HepG2 (cell line): Measurements from ENCODE around the gene KRTAP5-2. TPM values are rescaled to one million over a fixed set of nuclear protein-coding genes. Genes with fewer than 3 reads are reported as not detected.

ENCODE experiments used
- EEA1 ChIP-seq: sonication (generic); formaldehyde crosslinking; IDR thresholded peaks from 2 replicates; pipeline ENCODE4 v1.5.1; 2020; ENCODE audit warnings: mild to moderate bottlenecking, missing genetic modification reagents, borderline replicate concordance
- ELK4 ChIP-seq: sonication (generic); formaldehyde crosslinking; IDR thresholded peaks from 2 replicates; pipeline ENCODE4 v1.9.0; 2021; ENCODE audit warnings: missing genetic modification reagents, borderline replicate concordance
- IKZF5 ChIP-seq: IDR thresholded peaks from 2 replicates; pipeline ENCODE4 v1.6.1; 2018; ENCODE audit warnings: missing genetic modification reagents, mild to moderate bottlenecking, missing compliant biosample characterization
- KAT2B ChIP-seq: fragments of 150-350 bp; IDR thresholded peaks from 2 replicates; pipeline ENCODE4 v1.6.1; 2014; ENCODE audit warnings: low read depth, low read length, borderline replicate concordance
- KDM6A ChIP-seq: IDR thresholded peaks from 2 replicates; pipeline ENCODE4 v1.6.1; 2016; ENCODE audit warnings: low read depth
- MTF2 ChIP-seq: sonication (generic); formaldehyde crosslinking; IDR thresholded peaks from 2 replicates; pipeline ENCODE4 v1.5.0; 2020; ENCODE audit warnings: missing genetic modification reagents, borderline replicate concordance
- NCOA5 ChIP-seq: sonication (generic); formaldehyde crosslinking; IDR thresholded peaks from 2 replicates; pipeline ENCODE4 v1.4.0; 2020; ENCODE audit warnings: missing genetic modification reagents
- NRL ChIP-seq: sonication (generic); formaldehyde crosslinking; IDR thresholded peaks from 2 replicates; pipeline ENCODE4 v1.5.0; 2020; ENCODE audit warnings: missing genetic modification reagents, mild to moderate bottlenecking, moderate library complexity, borderline replicate concordance
- PITX1 ChIP-seq: sonication (generic); formaldehyde crosslinking; IDR thresholded peaks from 2 replicates; pipeline ENCODE4 v1.5.1; 2020; ENCODE audit warnings: mild to moderate bottlenecking, missing genetic modification reagents
- PRDM10 ChIP-seq: sonication (generic); formaldehyde crosslinking; IDR thresholded peaks from 2 replicates; pipeline ENCODE4 v1.4.0; 2020; ENCODE audit warnings: low read depth, missing genetic modification reagents
- RXRA ChIP-seq: sonication (generic); formaldehyde crosslinking; IDR thresholded peaks from 2 replicates; pipeline ENCODE4 v1.5.1; 2020; ENCODE audit warnings: missing genetic modification reagents
- SALL1 ChIP-seq: sonication (generic); formaldehyde crosslinking; IDR thresholded peaks from 2 replicates; pipeline ENCODE4 v1.8.0; 2022; ENCODE audit warnings: mild to moderate bottlenecking, missing genetic modification reagents
- SCMH1 ChIP-seq: sonication (generic); formaldehyde crosslinking; IDR thresholded peaks from 2 replicates; pipeline ENCODE4 v1.9.0; 2021; ENCODE audit warnings: missing genetic modification reagents, mild to moderate bottlenecking, borderline replicate concordance
- SKIL ChIP-seq: sonication (generic); formaldehyde crosslinking; IDR thresholded peaks from 2 replicates; pipeline ENCODE4 v1.8.0; 2022; ENCODE audit warnings: missing genetic modification reagents, mild to moderate bottlenecking, moderate library complexity, borderline replicate concordance
- ZFP90 ChIP-seq: sonication (generic); formaldehyde crosslinking; IDR thresholded peaks from 2 replicates; pipeline ENCODE4 v1.8.0; 2022; ENCODE audit warnings: missing genetic modification reagents, mild to moderate bottlenecking, inconsistent platforms, borderline replicate concordance
- ZFP91 ChIP-seq: sonication (generic); formaldehyde crosslinking; IDR thresholded peaks from 2 replicates; pipeline ENCODE4 v1.9.0; 2022; ENCODE audit warnings: missing genetic modification reagents, mild to moderate bottlenecking, borderline replicate concordance
- ZNF367 ChIP-seq: sonication (generic); formaldehyde crosslinking; IDR thresholded peaks from 2 replicates; pipeline ENCODE4 v1.4.0; 2020; ENCODE audit warnings: missing genetic modification reagents, borderline replicate concordance
- ZNF549 ChIP-seq: sonication (generic); formaldehyde crosslinking; IDR thresholded peaks from 2 replicates; pipeline ENCODE4 v1.5.0; 2020; ENCODE audit warnings: missing genetic modification reagents
- ZNF747 ChIP-seq: sonication (generic); formaldehyde crosslinking; IDR thresholded peaks from 2 replicates; pipeline ENCODE4 v1.8.1; 2023; ENCODE audit warnings: missing genetic modification reagents, mild to moderate bottlenecking, borderline replicate concordance
- ZNF768 ChIP-seq: sonication (generic); formaldehyde crosslinking; IDR thresholded peaks from 2 replicates; pipeline ENCODE4 v1.4.0; 2020; ENCODE audit warnings: missing genetic modification reagents
- ZNF788 ChIP-seq: sonication (generic); formaldehyde crosslinking; IDR thresholded peaks from 2 replicates; pipeline ENCODE4 v1.5.0; 2020; ENCODE audit warnings: mild to moderate bottlenecking, missing genetic modification reagents, borderline replicate concordance
- polyA plus RNA-seq, 8 experiments: library from polyadenylated mRNA; depleted of rRNA in 3 of 8; stranded (reverse) in 7 of 8; unstranded in 1 of 8; fragments of >200 nt; fragmentation: Illumina TruSeq in 4 of 8; extraction: Trizol in 4 of 8; gene quantifications; 2 replicates each; pipeline versions ENCODE4 v1.2.1 to v1.2.3, GENCODE V29; 2011 to 2016; ENCODE audit warnings: low read depth in 4 of 8, missing spikeins in 1 of 8, mixed read lengths in 1 of 8; ENCODE audit not compliant: insufficient read depth in 1 of 8
- total RNA-seq, 5 experiments: library from RNA; depleted of rRNA; stranded (reverse); fragments of >200 nt; fragmentation: Illumina TruSeq; extraction: Trizol; gene quantifications; 2 replicates each; pipeline ENCODE4 v1.2.3, GENCODE V29; 2016; ENCODE audit warnings: low read depth in 1 of 5

Gene KRTAP5-2
- total and polyA plus RNA-seq, 2 of the 13 experiments (the other 11 are each of a cell fraction or from before 2014, with no cell fraction given) = not detected

GRCh38 chr11:1573903-1574237 is 24.2 kb downstream of the KRTAP5-2 start (continued):
- TF ChIP-seq PRDM10 (CRISPR knock-in tag) (no peak), IKZF5 (CRISPR knock-in tag) (no peak), MTF2 (CRISPR knock-in tag) (no peak), EEA1 (CRISPR knock-in tag) (no peak), ZNF788 (no peak), ZNF768 (CRISPR knock-in tag) (no peak), ZNF367 (CRISPR knock-in tag) (no peak), RXRA (CRISPR knock-in tag) (no peak), NCOA5 (no peak), NRL (CRISPR knock-in tag) (0 out of 2 replicates have a peak, but pooled peaks have one; percentile 18), ZFP90 (CRISPR knock-in tag) (no peak), ZFP91 (CRISPR knock-in tag) (peak; percentile 49; the same call in 1 of the 2 replicates), ZNF549 (CRISPR knock-in tag) (no peak), SALL1 (CRISPR knock-in tag) (0 out of 2 replicates have a peak, but pooled peaks have one; percentile 12), ELK4 (CRISPR knock-in tag) (no peak), SCMH1 (no peak), KDM6A (CRISPR knock-in tag) (no peak), KAT2B (no peak), ZNF747 (no peak), SKIL (CRISPR knock-in tag) (no peak), PITX1 (no peak)
